IMR-90 (cell line): ENCODE data around the gene TRIO. TPM values are rescaled to one million over a fixed set of nuclear protein-coding genes. Genes with fewer than 3 reads are reported as not detected.

Experiments used
- ATAC-seq: fragments of 200-7000 bp; cut with Tn5 transposase; 2 replicates; pipeline ENCODE4 v1.9.1; 2020; ENCODE audit warnings: low read depth, mild to moderate bottlenecking, moderate library complexity
- BruUV-seq: library from RNA; stranded (reverse); fragments of 400-500 nt; replicated peaks from 2 replicates; lab custom pipeline; 2021; lab: Mats Ljungman, UMichigan
- CTCF ChIA-PET: fragments of 300-600 bp; formaldehyde crosslinking; extraction: SDS; loops from one replicate; lab custom pipeline; 2021; ENCODE audit warnings: antibody characterized with exemption; lab: Yijun Ruan, JAX
- POLR2A ChIA-PET: fragments of 300-600 bp; sonication (Branson Sonifier 250); formaldehyde crosslinking; loops from one replicate; lab custom pipeline; 2022; ENCODE audit warnings: antibody characterized with exemption; ENCODE audit not compliant: unreplicated experiment; lab: Charles Lee
- DNase-seq: peaks from one replicate; pipeline ENCODE4 v3.0.0; 2013
- H2AFZ ChIP-seq: replicated peaks from 2 replicates; pipeline ENCODE3; 2013; ENCODE audit warnings: low read length, mild to moderate bottlenecking; ENCODE audit not compliant: poor library complexity
- H2AK5ac ChIP-seq: 2 replicates; pipeline ENCODE4 v1.6.1; 2013; ENCODE audit warnings: low read depth, low read length, inconsistent platforms
- H2AK9ac ChIP-seq: replicated peaks from 2 replicates; pipeline ENCODE3; 2013; ENCODE audit warnings: mild to moderate bottlenecking, low read depth, low read length, moderate library complexity; ENCODE audit not compliant: poor library complexity
- H2BK120ac ChIP-seq: 2 replicates; pipeline ENCODE4 v1.6.1; 2013; ENCODE audit warnings: low read depth, low read length, inconsistent platforms
- H2BK15ac ChIP-seq: 3 replicates; pipeline ENCODE4 v1.6.1; 2013; ENCODE audit warnings: low read depth, low read length, inconsistent platforms
- H2BK20ac ChIP-seq: 2 replicates; pipeline ENCODE4 v1.6.1; 2013; ENCODE audit warnings: low read depth, mild to moderate bottlenecking, inconsistent platforms, low read length, moderate library complexity
- H2BK5ac ChIP-seq: 2 replicates; pipeline ENCODE4 v1.6.1; 2013; ENCODE audit warnings: mild to moderate bottlenecking, low read depth, low read length, inconsistent platforms; ENCODE audit not compliant: poor library complexity, severe bottlenecking
- H3K14ac ChIP-seq: replicated peaks from 2 replicates; pipeline ENCODE4 v1.6.1; 2013; ENCODE audit warnings: low read depth, low read length, inconsistent platforms
- H3K18ac ChIP-seq: 2 replicates; pipeline ENCODE4 v1.6.1; 2013; ENCODE audit warnings: low read depth, low read length, control low read depth
- H3K23ac ChIP-seq: 2 replicates; pipeline ENCODE4 v1.6.1; 2013; ENCODE audit warnings: low read depth, low read length, inconsistent platforms
- H3K27ac ChIP-seq: 2 replicates; pipeline ENCODE4 v1.5.1; 2013; ENCODE audit warnings: mild to moderate bottlenecking, control low read depth, low read length; ENCODE audit not compliant: insufficient read depth
- H3K27me3 ChIP-seq: 2 replicates; pipeline ENCODE4 v1.6.1; 2013; ENCODE audit warnings: low read length; ENCODE audit not compliant: control insufficient read depth, insufficient read depth
- H3K36me3 ChIP-seq: 2 replicates; pipeline ENCODE4 v1.6.1; 2013; ENCODE audit warnings: low read length, mixed read lengths; ENCODE audit not compliant: control insufficient read depth, insufficient read depth
- H3K4ac ChIP-seq: 2 replicates; pipeline ENCODE4 v1.6.1; 2013; ENCODE audit warnings: low read depth, low read length, inconsistent platforms
- H3K4me1 ChIP-seq: 2 replicates; pipeline ENCODE4 v1.6.1; 2013; ENCODE audit warnings: low read length, mixed read lengths; ENCODE audit not compliant: control insufficient read depth, insufficient read depth
- H3K4me2 ChIP-seq: 2 replicates; pipeline ENCODE4 v1.6.1; 2013; ENCODE audit warnings: low read depth, mild to moderate bottlenecking, control low read depth, low read length, moderate library complexity
- H3K4me3 ChIP-seq: 2 replicates; pipeline ENCODE4 v1.5.1; 2013; ENCODE audit warnings: low read depth, mild to moderate bottlenecking, control low read depth, low read length, moderate library complexity; ENCODE audit not compliant: insufficient read depth
- H3K56ac ChIP-seq: 2 replicates; pipeline ENCODE4 v1.6.1; 2013; ENCODE audit warnings: low read length, inconsistent platforms; ENCODE audit not compliant: insufficient read depth; ENCODE audit errors: extremely low read depth
- H3K79me1 ChIP-seq, 2 experiments: 2 replicates each; pipeline ENCODE4 v1.6.1; 2013; ENCODE audit warnings: low read length in 2 of 2, inconsistent platforms in 1 of 2, low read depth in 1 of 2
- H3K9ac ChIP-seq: 2 replicates; pipeline ENCODE4 v1.6.1; 2013; ENCODE audit warnings: low read depth, low read length, control low read depth
- H3K9me1 ChIP-seq: 2 replicates; pipeline ENCODE4 v1.6.1; 2013; ENCODE audit warnings: low read length, inconsistent platforms; ENCODE audit not compliant: insufficient read depth
- H3K9me3 ChIP-seq: 2 replicates; pipeline ENCODE4 v1.6.1; 2013; ENCODE audit warnings: low read length; ENCODE audit not compliant: control insufficient read depth, insufficient read depth
- H4K20me1 ChIP-seq: 2 replicates; pipeline ENCODE4 v1.6.1; 2013; ENCODE audit warnings: low read length, inconsistent platforms; ENCODE audit not compliant: insufficient read depth
- H4K5ac ChIP-seq: 2 replicates; pipeline ENCODE4 v1.6.1; 2013; ENCODE audit warnings: mild to moderate bottlenecking, low read depth, low read length, control low read depth
- H4K8ac ChIP-seq, 2 experiments: 2 replicates each; pipeline ENCODE4 v1.6.1; 2013; ENCODE audit warnings: low read depth in 2 of 2, low read length in 2 of 2, control low read depth in 1 of 2, inconsistent platforms in 1 of 2
- H4K91ac ChIP-seq: 2 replicates; pipeline ENCODE4 v1.6.1; 2013; ENCODE audit warnings: low read depth, low read length, inconsistent platforms; ENCODE audit not compliant: insufficient read depth
- BHLHE40 ChIP-seq: fragments of 150-350 bp; IDR thresholded peaks from 2 replicates; pipeline ENCODE4 v1.6.1; 2016; ENCODE audit warnings: mild to moderate bottlenecking, low read depth, low read length
- CEBPB ChIP-seq: IDR thresholded peaks from 2 replicates; pipeline ENCODE4 v1.6.1; 2012; ENCODE audit warnings: low read depth, low read length, improper control_type of control experiment
- FOS ChIP-seq: fragments of 150-350 bp; IDR thresholded peaks from 2 replicates; pipeline ENCODE4 v1.6.1; 2016; ENCODE audit warnings: low read depth, low read length
- MAZ ChIP-seq: IDR thresholded peaks from 2 replicates; pipeline ENCODE4 v1.6.1; 2012; ENCODE audit warnings: low read depth, mild to moderate bottlenecking, low read length, improper control_type of control experiment, moderate library complexity, borderline replicate concordance
- RFX5 ChIP-seq: IDR thresholded peaks from 2 replicates; pipeline ENCODE4 v1.8.0; 2012; ENCODE audit warnings: low read depth, mild to moderate bottlenecking, low read length, moderate library complexity
- WGBS, 2 experiments: methylation state at CpG; one replicate each; pipeline versions ENCODE4 v1.1.5 to v1.1.7; 2013; ENCODE audit warnings: missing lambda C conversion rate in 2 of 2; ENCODE audit not compliant: insufficient read length in 1 of 2; ENCODE audit errors: extremely low coverage in 2 of 2; 5-methylcytosine and 5-hydroxymethylcytosine counted together
- dilution Hi-C: fragments of 300-500 bp; cut with HindIII; formaldehyde crosslinking; loops from one replicate; pipeline ENCODE4 v1.14.3; 2018; ENCODE audit warnings: low sequenced_read_pairs; ENCODE audit not compliant: unreplicated experiment
- in situ Hi-C: fragments of 300-500 bp; cut with MboI; formaldehyde crosslinking; loops from 3 replicates; pipeline ENCODE4 v1.14.3; 2019; ENCODE audit warnings: low sequenced_read_pairs, inconsistent platforms, mixed read lengths
- intact Hi-C: fragments of 100-400 bp; cut with micrococcal nuclease; formaldehyde crosslinking; loops from 2 replicates; pipeline ENCODE4 v1.10.0; 2022
- polyA plus RNA-seq, 3 experiments: library from polyadenylated mRNA; depleted of rRNA; stranded (reverse); fragments of >200 nt; gene quantifications; 2 replicates each; pipeline ENCODE4 v1.2.3, GENCODE V29; 2012; ENCODE audit warnings: low replicate concordance in 1 of 3
- total RNA-seq: library from RNA; depleted of rRNA; stranded (reverse); fragments of >200 nt; gene quantifications from 2 replicates; pipeline ENCODE4 v1.2.3, GENCODE V29; 2012
- TF ChIP-seq, protein P1 (sequence below): fragments of 150-350 bp; IDR thresholded peaks from 2 replicates; pipeline ENCODE4 v1.6.1; 2017; ENCODE audit warnings: mild to moderate bottlenecking, antibody characterized with exemption, low read length, low read depth

The TRIO gene
- total and polyA plus RNA-seq, 2 of the 4 experiments (the other 2 are of a cell fraction), result 206 to 522 TPM

DNA sequence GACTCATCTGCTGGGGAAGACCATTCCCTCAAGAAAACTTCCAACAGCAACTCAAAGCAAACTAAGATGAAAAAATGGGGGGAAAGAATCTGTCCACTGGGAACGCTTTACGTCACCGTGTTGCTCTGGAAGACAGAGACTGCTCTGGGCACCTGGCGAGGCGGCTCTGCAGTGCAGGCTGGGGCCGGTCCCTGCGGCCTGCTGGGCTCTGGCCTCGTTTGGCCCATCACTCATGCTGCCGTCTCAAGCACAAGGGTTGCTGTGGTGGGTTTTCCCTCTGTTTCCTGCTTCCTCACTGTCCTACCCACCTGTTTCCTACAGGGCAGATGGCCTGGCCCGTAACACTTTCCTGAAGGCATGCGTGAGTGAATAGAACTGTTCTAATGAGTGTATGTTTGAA is 345.6 kb downstream of the TRIO start:
- intact Hi-C loops, result no loop called here
- no peak overlapping the region for H3K9ac ChIP-seq
- H3K27ac ChIP-seq, result no peak overlapping the region
- no peak for DNase-seq
- H3K18ac ChIP-seq, result no peak overlapping the region
- H3K9me3 ChIP-seq, result no peaks in the 10 kb centered on the region
- H3K9me1 ChIP-seq, result peaks cover 27% of the 10 kb centered on the region
- dilution Hi-C loops, result no loop called here
- H2BK120ac ChIP-seq, result no peak overlapping the region
- H3K23ac ChIP-seq, result no peak overlapping the region
- H2AFZ ChIP-seq, result no peak overlapping the region
- H2AK9ac ChIP-seq, result no peak overlapping the region
- H3K79me1 ChIP-seq, result peaks cover 56 to 86% of the 10 kb centered on the region in 2 experiments
- H3K4me3 ChIP-seq, result no peak overlapping the region
- no peak overlapping the region for H2BK15ac ChIP-seq
- no peak overlapping the region for H4K8ac ChIP-seq
- no peak overlapping the region for H3K4me2 ChIP-seq
- H2AK5ac ChIP-seq, result no peak overlapping the region
- H3K27me3 ChIP-seq, result no peaks in the 10 kb centered on the region
- H2BK5ac ChIP-seq, result no peak overlapping the region
- H3K4me1 ChIP-seq, result peaks cover 18% of the 10 kb centered on the region
- H3K56ac ChIP-seq, result no peak overlapping the region
- BruUV-seq, result no TSS peak
- no peak overlapping the region for H2BK20ac ChIP-seq
- ATAC-seq, result no peak
- in situ Hi-C loops, result no loop called here
- H4K91ac ChIP-seq, result no peak overlapping the region
- no peak overlapping the region for H3K4ac ChIP-seq
- ChIA-PET POLR2A (no interaction called here), CTCF (no interaction called here)
- H3K14ac ChIP-seq, result no peak overlapping the region
- peaks cover 73% of the 10 kb centered on the region for H4K20me1 ChIP-seq
- no peak overlapping the region for H4K5ac ChIP-seq
- TF ChIP-seq MAZ (no peak), FOS (no peak), CEBPB (no peak), BHLHE40 (no peak), RFX5 (no peak)
- TF ChIP-seq, protein P1, sequence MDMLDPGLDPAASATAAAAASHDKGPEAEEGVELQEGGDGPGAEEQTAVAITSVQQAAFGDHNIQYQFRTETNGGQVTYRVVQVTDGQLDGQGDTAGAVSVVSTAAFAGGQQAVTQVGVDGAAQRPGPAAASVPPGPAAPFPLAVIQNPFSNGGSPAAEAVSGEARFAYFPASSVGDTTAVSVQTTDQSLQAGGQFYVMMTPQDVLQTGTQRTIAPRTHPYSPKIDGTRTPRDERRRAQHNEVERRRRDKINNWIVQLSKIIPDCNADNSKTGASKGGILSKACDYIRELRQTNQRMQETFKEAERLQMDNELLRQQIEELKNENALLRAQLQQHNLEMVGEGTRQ, result no peak
- no CpG with 5 or more reads among the region's 11 CpGs for WGBS, 2 experiments
- peaks cover 81% of the 10 kb centered on the region for H3K36me3 ChIP-seq
